GM18870 (cell line): Measurements from ENCODE around the gene HSD17B1.
"Not testable (repeated sequence)": the region's sequence is repeated elsewhere in the genome, so short reads cannot be mapped to it uniquely, and the experiment has no call there.

Source experiments
- ATAC-seq: cut with Tn5 transposase; IDR thresholded peaks from one replicate; pipeline ENCODE4 v1.9.1; 2021; ENCODE audit warnings: moderate library complexity; ENCODE audit not compliant: unreplicated experiment

HSD17B1 gene

DNA sequence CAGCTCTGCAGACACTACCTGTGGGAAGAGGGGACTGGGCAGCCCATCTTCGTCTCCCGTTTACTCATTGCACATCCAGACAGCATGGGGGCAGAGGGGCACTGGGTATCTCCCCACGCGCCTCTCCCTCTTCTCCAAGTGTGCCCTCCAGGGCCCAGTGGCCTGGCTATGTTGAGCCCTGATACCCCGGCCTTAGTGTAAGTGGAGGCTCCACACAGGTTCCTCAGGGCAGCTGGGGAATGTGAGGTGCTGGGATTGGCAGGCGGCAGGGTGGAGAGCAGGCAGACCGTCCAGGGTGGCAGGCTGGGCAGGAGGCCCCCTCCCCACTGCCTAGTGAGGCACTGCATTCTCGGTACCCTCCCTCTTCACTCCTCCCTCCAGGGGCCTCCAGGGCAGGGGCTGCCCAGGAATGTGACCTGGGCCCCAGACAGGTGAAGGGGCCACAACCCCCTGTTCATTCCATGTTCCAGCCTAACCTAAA, 29.9 kb upstream of the HSD17B1 start:
- ATAC-seq: no peak

GRCh38 chr17:42525221-42525620, 27.5 kb upstream of the HSD17B1 start:
- no peak for ATAC-seq

DNA sequence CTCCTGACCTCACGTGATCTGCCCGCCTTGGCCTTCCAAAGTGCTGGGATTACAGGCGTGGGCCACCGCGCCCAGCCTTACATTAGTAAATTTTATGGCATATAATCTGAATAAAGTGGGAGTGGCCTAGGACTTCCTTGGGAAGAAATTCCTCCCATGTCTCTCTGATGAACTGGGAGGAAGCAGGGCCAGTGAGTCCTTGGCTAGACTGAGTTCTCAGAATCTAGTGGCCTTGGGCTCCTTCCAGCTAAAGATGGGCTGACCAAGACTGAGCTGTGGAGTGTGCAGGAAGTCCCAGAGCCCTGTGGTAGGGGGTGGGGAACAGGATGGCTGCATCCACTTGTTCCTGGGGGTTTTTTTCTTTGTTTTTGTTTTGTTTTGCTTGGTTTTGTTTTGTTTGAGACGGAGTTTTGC, 26.7 kb upstream of the HSD17B1 start:
- ATAC-seq: no peak

DNA sequence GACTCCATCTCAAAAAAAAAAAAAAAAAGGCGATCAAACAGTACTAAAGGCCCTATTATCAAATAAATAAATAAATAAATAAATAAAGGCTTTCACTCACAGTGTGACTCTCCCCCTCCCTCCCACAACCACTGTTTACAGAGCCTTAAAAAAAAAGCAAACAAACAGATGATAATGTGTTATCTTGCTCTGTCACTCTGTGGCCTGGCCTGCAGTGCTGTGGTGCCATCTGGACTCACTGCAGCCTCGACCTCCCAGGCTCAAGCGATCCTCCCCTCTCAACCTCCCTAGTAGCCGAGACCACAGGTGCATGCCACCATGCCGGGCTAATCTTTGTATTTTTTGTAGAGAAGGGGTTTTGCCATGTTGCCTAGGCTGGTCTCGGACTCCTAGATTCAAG, 24.8 kb upstream of the HSD17B1 start:
- ATAC-seq: no peak

DNA sequence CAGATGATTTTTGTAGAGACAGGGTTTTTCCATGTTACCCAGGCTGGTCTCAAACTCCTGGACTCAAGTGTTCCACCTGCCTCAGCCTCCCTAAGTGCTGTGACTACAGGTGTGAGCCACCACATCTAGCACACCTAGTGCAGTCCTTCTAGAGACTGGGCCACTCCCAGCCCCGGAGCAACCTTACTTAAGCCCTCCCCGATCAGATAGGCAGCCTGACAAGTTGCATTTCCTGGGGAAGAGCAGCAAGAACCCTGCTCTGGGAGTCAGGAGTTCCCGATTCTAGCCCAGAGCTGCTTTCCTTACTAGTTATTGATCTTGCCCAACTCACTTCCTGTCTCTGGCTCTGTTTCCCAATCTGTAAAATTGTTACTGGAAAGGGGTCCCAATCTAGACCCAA, 23.7 kb upstream of the HSD17B1 start:
- ATAC-seq: no peak

DNA sequence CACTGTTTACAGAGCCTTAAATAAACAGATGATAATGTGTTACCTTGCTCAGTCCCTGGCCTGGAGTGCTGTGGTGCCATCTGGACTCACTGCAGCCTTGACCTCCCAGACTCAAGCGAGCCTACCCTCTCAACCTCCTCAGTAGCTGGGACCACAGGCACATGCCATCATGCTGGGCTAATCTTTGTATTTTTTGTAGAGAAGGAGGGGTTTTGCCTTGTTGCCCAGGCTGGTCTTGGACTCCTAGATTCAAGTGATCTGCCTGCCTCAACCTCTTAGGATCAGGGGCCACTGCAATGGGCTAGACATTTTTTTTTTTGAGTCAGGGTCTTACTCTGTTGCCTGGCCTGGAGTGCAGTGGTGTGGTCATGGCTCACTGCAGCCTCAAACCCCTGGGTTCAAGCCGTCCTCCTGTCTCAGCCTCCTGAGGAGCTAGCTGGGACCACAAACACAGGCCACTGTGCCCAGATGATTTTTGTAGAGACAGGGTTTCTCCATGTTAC, 21.7 kb upstream of the HSD17B1 start:
- ATAC-seq: no peak

DNA sequence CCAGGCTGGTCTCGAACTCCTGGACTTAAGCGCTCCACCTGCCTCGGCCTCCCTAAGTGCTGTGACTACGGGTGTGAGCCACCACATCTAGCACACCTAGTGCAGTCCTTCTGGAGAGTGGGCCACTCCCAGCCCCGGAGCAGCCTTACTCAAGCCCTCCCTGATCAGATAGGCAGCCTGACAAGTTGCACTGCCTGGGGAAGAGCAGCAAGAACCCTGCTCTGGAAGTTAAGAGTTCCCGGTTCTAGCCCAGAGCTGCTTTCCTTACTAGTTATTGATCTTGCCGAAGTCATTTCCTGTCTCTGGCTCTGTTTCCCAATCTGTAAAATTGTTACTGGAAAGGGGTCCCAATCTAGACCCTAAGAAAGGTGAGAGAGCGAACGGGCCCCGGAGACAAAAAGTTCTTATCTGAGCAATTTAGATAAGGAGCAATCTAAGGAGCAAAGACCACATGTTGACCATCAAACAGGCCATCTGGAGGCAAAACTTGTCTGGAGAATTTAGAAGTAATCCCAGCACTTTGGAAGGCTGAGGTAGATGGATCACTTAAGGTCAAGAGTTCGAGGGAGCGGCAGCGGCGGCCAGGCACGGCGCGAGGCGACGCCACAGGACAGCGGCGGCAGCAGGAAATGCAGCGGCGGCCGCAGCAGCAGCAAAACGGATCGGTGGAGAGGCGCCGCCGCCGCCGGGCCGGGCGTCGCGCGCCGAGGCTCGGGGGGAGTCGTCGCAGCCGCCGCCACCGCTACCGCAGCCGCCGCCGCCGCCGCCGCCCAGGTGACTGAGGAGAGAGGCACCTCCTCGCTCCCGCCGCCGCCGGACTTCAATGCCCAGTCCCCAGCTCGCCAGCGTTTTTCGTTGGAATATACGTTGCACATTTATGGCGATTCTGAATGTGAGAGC, 21.0 kb upstream of the HSD17B1 start:
- no peak for ATAC-seq

DNA sequence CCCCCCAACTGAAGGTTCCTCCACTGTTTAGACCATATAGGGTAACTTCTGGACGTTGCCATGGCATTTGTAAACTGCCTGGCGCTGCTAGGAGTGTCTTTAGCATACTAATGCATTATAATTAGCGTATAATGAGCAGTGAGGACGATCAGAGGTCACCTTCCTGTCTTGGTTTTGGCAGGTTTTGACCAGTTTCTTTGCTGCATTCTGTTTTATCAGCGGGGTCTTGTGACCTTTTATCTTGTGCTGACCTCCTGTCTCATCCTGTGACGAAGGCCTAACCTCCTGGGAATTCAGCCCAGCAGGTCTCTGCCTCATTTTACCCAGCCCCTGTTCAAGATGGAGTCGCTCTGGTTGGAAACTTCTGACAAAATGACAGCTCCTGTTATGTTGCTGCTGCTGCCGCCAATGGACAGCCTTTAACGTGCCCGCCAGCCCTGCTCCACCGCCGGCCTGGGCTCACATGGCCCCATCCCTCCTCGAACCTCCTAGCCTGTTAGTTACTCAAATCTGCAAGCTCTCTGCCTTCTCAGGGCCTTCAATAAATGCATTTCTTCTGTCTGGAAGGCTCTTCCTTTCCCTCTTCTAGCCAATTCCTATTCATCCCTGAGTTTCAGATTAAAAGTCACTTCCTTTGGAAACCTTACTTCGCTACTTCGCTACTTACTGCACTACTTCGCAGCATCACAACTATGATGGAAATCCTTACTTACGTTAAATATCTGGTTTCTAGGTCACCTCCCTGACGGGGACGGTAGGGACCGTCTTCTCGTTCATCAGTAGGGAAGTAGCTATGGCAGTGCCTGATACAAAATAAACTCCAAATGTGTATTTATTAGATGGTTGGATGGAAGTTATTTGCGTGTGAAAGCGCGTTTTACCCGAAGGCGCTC, 17.3 kb upstream of the HSD17B1 start:
- peak; percentile 10 for ATAC-seq

- ATAC-seq: peak; percentile 52
Measured at GRCh38 chr17:42536048-42536371, 16.7 kb upstream of the HSD17B1 start, which contains the start of gene NAGLU. TSS of gene NAGLU (plus strand) at chr17:42536241. CDS start at chr17:42536273, 32 bp downstream.

GRCh38 chr17:42536372-42537155, 16.2 kb upstream of the HSD17B1 start:
- ATAC-seq: peak; percentile 36

DNA sequence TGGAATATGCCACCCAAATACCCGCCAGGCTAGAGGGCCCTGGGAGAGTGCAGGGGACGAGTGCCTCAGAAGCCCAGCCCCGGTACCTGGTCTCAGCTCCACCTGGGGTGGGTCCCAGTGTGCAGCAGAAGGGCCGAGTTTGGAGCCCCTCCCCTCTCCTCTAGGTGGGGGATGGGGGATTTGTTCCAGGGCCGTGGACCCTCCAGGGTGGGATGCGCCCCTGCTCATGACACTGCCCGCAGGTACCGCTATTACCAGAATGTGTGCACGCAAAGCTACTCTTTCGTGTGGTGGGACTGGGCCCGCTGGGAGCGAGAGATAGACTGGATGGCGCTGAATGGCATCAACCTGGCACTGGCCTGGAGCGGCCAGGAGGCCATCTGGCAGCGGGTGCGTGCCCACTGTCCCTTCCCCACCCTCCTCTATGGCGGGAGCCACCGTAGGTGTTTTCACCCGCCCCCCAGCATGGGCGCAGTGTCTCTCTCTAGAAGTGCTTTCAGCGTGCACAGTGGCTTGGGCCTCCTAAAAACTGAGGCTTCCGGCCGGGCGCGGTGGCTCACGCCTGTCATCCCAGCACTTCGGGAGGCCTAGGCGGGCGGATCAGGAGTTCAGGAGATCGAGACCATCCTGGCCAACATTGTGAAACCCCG, 15.4 kb upstream of the HSD17B1 start:
- no peak for ATAC-seq

GRCh38 chr17:42537826-42538451, 14.8 kb upstream of the HSD17B1 start:
- ATAC-seq: no peak

DNA sequence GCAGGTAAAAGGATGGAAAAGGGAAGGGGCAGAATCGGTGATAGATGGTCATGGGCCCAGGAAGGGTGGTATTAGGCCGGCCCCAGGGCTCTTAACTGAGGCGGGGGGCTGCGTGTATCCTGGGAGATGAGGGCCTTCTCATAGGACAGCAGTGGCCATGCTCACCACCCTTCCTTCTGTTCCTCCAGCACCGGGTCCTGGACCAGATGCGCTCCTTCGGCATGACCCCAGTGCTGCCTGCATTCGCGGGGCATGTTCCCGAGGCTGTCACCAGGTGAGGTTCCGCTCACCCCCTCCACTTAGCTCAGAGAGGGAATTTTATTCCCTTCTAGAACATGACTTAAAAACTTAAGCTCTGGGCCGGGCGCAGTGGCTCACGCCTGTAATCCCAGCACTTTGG, 14.2 kb upstream of the HSD17B1 start:
- no peak for ATAC-seq

DNA sequence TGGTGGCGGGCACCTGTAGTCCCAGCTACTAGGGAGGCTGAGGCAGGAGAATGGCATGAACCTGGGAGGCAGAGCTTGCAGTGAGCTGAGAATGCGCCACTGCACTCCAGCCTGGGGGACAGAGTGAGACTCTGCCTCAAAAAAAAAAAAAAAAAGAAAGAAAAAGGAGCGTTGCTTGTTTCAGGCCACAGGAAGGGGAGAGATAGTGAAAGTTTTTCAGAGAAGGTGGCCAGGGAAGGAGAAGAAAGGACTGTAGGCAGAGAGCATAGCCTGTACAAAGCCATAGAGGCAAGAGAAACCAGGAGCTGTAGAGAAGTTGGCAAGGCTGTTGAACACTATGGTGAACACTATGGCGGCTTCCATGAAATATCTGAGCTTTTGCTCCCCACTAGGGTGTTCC, 12.2 kb upstream of the HSD17B1 start:
- ATAC-seq: not testable (repeated sequence)

DNA sequence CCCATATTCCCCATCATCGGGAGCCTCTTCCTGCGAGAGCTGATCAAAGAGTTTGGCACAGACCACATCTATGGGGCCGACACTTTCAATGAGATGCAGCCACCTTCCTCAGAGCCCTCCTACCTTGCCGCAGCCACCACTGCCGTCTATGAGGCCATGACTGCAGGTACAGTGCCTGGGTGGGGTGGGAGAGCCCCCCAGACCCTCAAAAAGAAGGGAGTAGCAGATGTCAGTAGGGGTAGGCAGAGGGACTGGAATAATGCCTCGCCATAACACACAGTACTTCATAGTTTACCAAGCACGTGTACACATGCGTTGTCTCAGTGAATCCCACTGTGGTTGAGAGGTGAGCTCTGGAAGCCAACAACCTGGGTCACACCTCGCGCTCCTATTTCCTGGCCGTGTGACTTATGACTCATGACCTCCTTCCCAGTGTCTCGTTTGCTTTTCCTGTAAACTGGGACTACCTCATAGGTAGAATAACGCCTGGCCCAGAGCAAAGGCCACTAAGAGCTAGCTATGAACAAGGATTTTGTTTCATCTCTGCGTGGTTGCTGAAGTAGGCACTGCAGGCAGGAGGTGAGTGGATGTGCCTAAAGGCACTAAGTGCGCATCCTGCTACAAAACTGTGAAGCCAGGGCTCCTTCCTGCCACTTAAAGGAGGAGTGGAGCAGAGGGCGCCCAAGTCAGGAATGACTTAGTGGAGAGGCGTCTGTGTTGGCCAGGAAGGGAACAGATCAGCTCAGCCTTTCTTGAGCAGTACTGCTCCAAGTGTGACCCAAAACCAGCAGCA, 11.5 kb upstream of the HSD17B1 start:
- no peak for ATAC-seq

DNA sequence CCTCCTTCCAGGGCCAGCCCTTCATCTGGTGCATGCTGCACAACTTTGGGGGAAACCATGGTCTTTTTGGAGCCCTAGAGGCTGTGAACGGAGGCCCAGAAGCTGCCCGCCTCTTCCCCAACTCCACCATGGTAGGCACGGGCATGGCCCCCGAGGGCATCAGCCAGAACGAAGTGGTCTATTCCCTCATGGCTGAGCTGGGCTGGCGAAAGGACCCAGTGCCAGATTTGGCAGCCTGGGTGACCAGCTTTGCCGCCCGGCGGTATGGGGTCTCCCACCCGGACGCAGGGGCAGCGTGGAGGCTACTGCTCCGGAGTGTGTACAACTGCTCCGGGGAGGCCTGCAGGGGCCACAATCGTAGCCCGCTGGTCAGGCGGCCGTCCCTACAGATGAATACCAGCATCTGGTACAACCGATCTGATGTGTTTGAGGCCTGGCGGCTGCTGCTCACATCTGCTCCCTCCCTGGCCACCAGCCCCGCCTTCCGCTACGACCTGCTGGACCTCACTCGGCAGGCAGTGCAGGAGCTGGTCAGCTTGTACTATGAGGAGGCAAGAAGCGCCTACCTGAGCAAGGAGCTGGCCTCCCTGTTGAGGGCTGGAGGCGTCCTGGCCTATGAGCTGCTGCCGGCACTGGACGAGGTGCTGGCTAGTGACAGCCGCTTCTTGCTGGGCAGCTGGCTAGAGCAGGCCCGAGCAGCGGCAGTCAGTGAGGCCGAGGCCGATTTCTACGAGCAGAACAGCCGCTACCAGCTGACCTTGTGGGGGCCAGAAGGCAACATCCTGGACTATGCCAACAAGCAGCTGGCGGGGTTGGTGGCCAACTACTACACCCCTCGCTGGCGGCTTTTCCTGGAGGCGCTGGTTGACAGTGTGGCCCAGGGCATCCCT, 9.3 kb upstream of the HSD17B1 start:
- no peak for ATAC-seq

GRCh38 chr17:42544874-42545283, 7.8 kb upstream of the HSD17B1 start:
- no peak for ATAC-seq
